Duodenal mucosa (tissue), 2 donors: ENCODE measurements around the gene GNG14.
"Not testable (repeated sequence)": the region's sequence is repeated elsewhere in the genome, so short reads cannot be mapped to it uniquely, and the experiment has no call there.

Experiments used
- H3K27ac ChIP-seq: one replicate; pipeline ENCODE4 v1.7.0; 2013; ENCODE audit warnings: low read depth, low read length
- H3K27me3 ChIP-seq, 2 donors: one replicate each; pipeline ENCODE4 v1.7.0; 2013; ENCODE audit warnings: low read length in 2 of 2, control low read depth in 1 of 2; ENCODE audit not compliant: insufficient read depth in 2 of 2, control insufficient read depth in 1 of 2
- H3K36me3 ChIP-seq, 2 donors: one replicate each; pipeline ENCODE4 v1.7.0; 2013; ENCODE audit warnings: low read length in 2 of 2, control low read depth in 1 of 2; ENCODE audit not compliant: insufficient read depth in 2 of 2, control insufficient read depth in 1 of 2
- H3K4me1 ChIP-seq, 2 donors: one replicate each; pipeline ENCODE4 v1.7.0; 2013; ENCODE audit warnings: low read length in 2 of 2, control low read depth in 1 of 2; ENCODE audit not compliant: insufficient read depth in 2 of 2, control insufficient read depth in 1 of 2
- H3K4me3 ChIP-seq, 2 donors: one replicate each; pipeline ENCODE4 v1.7.0; 2013; ENCODE audit warnings: low read length in 2 of 2, low read depth in 1 of 2
- H3K9ac ChIP-seq, 2 donors: one replicate each; pipeline ENCODE4 v1.7.0; 2013; ENCODE audit warnings: low read length in 2 of 2, low read depth in 1 of 2
- H3K9me3 ChIP-seq, 2 donors: one replicate each; pipeline ENCODE4 v1.7.0; 2013; ENCODE audit warnings: low read length in 2 of 2, control low read depth in 1 of 2; ENCODE audit not compliant: control insufficient read depth in 1 of 2

Gene GNG14

DNA sequence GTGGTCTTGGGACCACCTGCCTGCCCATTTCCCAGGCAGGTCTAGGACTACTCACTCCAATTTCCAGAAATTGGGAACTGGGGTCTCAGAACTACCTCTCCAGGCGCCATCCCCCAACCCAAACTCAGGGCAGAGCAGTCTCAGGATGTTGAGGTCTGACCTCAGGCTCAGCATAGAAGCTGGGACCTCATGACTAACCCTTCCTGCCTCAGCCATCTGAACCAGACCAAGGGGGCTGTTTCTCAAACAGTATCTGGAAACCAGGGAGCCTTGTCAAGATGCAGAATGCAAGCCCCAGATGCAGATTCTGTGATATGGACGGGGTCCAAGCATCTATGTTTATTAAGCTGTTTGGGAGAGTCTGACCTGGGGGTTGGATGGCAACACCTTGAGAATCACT lies 7.3 kb downstream of the GNG14 start:
- Histone ChIP-seq H3K27ac (no peak overlapping the region), H3K9me3 (no peaks in the 10 kb centered on the region), H3K4me3 (peak overlapping the region in 1 of 2 donors; percentile 91), H3K36me3 (peaks cover 0 to 4% of the 10 kb centered on the region in 2 donors), H3K4me1 (peaks cover 12 to 15% of the 10 kb centered on the region in 2 donors), H3K9ac (no peak overlapping the region), H3K27me3 (no peaks in the 10 kb centered on the region)

GRCh38 chr19:12695514-12695913 lies 7.7 kb downstream of the GNG14 start:
- Histone ChIP-seq H3K4me1 (peaks cover 12 to 15% of the 10 kb centered on the region in 2 donors), H3K27me3 (no peaks in the 10 kb centered on the region), H3K9me3 (no peaks in the 10 kb centered on the region), H3K36me3 (peaks cover 0 to 6% of the 10 kb centered on the region in 2 donors), H3K27ac (no peak overlapping the region), H3K9ac (peak overlapping the region; percentile 47 to 83), H3K4me3 (peak overlapping the region; percentile 91 to 98)

DNA sequence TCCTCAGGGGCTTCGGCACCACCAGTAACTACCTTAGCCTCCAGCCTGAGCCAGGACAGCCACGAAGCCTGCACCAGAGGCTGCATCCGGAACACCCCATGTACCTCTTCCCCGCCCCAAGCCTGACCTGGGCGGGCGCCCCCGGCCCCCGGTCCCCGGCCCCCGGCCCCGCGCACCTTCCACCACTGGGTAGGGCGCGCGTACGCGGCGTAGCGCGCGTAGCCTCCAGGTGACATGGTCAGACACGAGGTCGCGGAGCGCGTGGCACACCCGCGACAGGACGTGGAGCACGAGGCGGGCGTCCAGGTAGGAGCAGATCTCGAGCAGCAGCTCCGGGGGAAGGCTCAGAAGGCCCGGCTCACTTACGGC lies 8.2 kb downstream of the GNG14 start:
- Histone ChIP-seq H3K9me3 (no peaks in the 10 kb centered on the region), H3K4me3 (peak overlapping the region; percentile 91 to 98), H3K4me1 (peaks cover 12 to 15% of the 10 kb centered on the region in 2 donors), H3K27me3 (no peaks in the 10 kb centered on the region), H3K36me3 (peaks cover 1 to 11% of the 10 kb centered on the region in 2 donors), H3K27ac (no peak overlapping the region), H3K9ac (peak overlapping the region; percentile 83 to 86)

DNA sequence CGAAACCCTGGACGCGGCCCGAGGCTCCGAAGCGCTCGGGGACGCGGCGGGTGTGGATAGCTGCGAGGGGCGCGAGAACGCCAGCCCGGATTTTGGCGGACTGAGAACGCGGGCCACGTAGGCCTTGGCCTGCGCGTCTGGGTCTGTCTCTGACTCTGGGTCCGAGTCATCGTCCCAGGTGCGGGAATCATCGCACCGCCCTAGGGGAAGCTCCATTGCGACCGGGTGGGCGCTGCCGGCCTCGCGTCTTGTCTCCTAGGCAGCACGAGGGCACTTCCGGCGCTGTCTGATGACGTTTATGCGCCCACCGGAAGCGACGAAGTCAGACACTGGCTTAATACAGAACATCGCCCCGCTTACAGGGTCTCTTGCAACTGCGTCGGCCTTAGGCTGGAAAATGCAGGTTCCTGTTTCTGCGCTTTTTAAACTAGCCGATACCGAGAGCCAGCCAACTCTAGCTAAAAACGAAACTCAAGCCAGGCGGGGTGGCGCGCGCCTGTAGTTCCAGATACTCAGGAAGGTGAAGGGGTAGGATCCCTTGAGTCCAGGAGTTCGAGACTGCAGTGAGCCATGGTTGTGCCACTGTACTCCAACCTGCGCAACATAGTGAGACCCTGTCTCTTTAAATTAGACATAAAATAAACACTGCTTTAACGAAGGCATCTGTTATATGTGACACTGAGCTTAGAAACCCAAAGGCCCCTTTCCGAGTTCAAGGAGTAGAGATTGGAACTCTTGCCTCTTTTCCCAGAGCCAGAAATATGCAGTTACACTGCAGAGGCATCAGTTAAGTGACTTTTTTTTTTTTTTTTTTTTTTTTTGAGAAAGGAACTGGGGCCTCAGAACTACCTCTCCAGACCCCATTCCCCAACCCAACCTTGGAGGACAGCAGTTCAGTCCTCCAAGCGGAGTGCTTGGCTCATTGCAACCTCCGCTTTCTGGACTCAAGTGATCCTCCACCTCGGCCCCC lies 8.9 kb downstream of the GNG14 start, which contains the start of gene FBXW9:
TSS of gene FBXW9 (minus strand) at position 266 of the 970 bp plus-strand sequence. CDS start at position 216, 50 bp downstream.
- peak within 1 kb of the TSS; percentile 91 to 98 for H3K4me3 ChIP-seq
- peak within 1 kb of the TSS; percentile 79 for H3K27ac ChIP-seq
- H3K9ac ChIP-seq: peak within 1 kb of the TSS; percentile 83 to 86
- no peaks in the 10 kb centered on the region for H3K9me3 ChIP-seq
- peaks cover 12 to 15% of the 10 kb centered on the region in 2 donors for H3K4me1 ChIP-seq
- H3K36me3 ChIP-seq: peaks cover 5 to 18% of the 10 kb centered on the region in 2 donors
- H3K27me3 ChIP-seq: no peaks in the 10 kb centered on the region

GRCh38 chr19:12697425-12697824 lies 9.6 kb downstream of the GNG14 start:
- H3K9ac ChIP-seq, H3K27me3 ChIP-seq, H3K9me3 ChIP-seq, H3K27ac ChIP-seq: not testable (repeated sequence)
- Histone ChIP-seq H3K36me3 (peaks cover 5 to 23% of the 10 kb centered on the region in 2 donors), H3K4me1 (peaks cover 12 to 15% of the 10 kb centered on the region in 2 donors), H3K4me3 (peak overlapping the region in 1 of 2 donors; percentile 91)

- Histone ChIP-seq H3K9ac (no peak overlapping the region), H3K9me3 (no peaks in the 10 kb centered on the region), H3K27me3 (no peaks in the 10 kb centered on the region), H3K4me3 (no peak overlapping the region), H3K4me1 (peaks cover 12 to 15% of the 10 kb centered on the region in 2 donors), H3K36me3 (peaks cover 10 to 30% of the 10 kb centered on the region in 2 donors), H3K27ac (no peak overlapping the region)
Observed at GRCh38 chr19:12698138-12698537, 10.3 kb downstream of the GNG14 start.

DNA sequence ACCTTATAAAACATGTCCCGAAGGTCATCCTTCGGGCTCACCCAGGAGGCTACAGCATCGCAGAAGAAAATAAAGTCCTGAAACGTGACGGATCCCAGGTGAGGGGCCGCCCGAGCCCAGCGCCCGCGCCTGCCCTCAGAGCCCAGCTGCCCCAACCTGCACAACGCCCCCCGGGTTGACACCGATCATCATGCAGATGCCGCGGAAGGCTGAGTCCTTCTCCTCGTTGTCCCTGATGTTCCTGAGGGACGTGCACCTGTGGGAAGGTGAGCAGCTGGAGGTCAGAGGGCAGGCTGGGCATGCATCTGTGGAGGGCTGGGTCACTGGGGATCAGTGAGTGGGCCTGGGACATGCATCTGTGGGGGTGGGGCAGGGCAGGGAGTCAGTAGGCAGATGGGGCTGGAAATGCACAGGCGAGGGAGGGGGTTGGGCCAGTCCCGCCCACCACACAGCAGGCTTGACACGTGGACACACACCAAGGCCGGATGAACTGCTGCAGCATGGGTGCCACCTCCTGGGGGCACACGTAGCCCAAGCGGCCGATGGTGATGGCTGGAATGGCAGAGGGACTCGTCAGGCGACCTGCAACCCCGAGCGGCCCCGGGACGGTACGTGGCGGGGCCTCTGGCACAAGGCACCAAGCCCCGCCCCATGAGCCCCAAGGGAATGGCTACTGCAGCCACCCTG lies 13.9 kb downstream of the GNG14 start:
- Histone ChIP-seq H3K27me3 (no peaks in the 10 kb centered on the region), H3K27ac (no peak overlapping the region), H3K9ac (no peak overlapping the region), H3K4me1 (peaks cover 5 to 6% of the 10 kb centered on the region in 2 donors), H3K36me3 (peaks cover 35 to 58% of the 10 kb centered on the region in 2 donors), H3K9me3 (no peaks in the 10 kb centered on the region), H3K4me3 (no peak overlapping the region)

DNA sequence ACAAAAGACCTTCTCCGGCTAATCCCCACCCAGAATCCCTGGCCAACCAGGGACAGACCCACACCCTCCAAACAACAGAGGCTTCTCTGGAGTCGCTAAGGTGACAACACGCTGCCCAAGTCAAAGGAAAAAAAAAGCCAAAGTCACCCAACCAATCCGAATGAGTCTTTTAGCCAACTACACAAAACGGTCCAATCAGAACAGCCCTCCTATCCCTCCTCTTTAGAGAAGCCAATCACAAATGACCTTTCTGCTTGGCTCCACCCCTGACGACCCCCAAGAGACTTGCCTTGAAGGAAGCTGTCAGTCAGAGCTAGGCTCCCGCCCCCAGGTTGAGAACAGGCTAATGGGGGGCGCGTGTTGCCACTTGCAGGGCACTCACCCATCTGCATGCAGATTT lies 15.2 kb downstream of the GNG14 start:
- H3K27ac ChIP-seq: no peak overlapping the region
- H3K27me3 ChIP-seq: no peaks in the 10 kb centered on the region
- no peaks in the 10 kb centered on the region for H3K4me1 ChIP-seq
- H3K4me3 ChIP-seq: no peak overlapping the region
- peaks cover 36 to 68% of the 10 kb centered on the region in 2 donors for H3K36me3 ChIP-seq
- H3K9ac ChIP-seq: no peak overlapping the region
- no peaks in the 10 kb centered on the region for H3K9me3 ChIP-seq

- Histone ChIP-seq H3K4me3 (no peak overlapping the region), H3K36me3 (peaks cover 40 to 79% of the 10 kb centered on the region in 2 donors), H3K9me3 (no peaks in the 10 kb centered on the region), H3K9ac (no peak overlapping the region), H3K27me3 (no peaks in the 10 kb centered on the region), H3K4me1 (no peaks in the 10 kb centered on the region), H3K27ac (no peak overlapping the region)
Observed at GRCh38 chr19:12705169-12705568, 17.4 kb downstream of the GNG14 start.
